GM23338 (cell line): ENCODE measurements around the gene AKIRIN2. TPM values are rescaled to one million over a fixed set of nuclear protein-coding genes. Genes with fewer than 3 reads are reported as not detected.

Source experiments
- ATAC-seq: fragments of 200-7000 bp; cut with Tn5 transposase; 3 replicates; pipeline ENCODE4 v1.9.1; 2020
- DNase-seq: peaks from one replicate; pipeline ENCODE4 v3.0.0-alpha.2; 2015; ENCODE audit warnings: low spot score
- H2AFZ ChIP-seq: fragments of 200-600 bp; sonication (generic); 2 replicates; pipeline ENCODE4 v1.8.0; 2016; ENCODE audit warnings: antibody characterized with exemption, mild to moderate bottlenecking, moderate library complexity
- H3F3A ChIP-seq: fragments of 200-600 bp; sonication (generic); replicated peaks from 2 replicates; pipeline ENCODE4 v1.8.0; 2017; ENCODE audit warnings: antibody characterized with exemption, mixed run types, low read depth
- H3K27ac ChIP-seq: fragments of 200-600 bp; sonication (generic); 2 replicates; pipeline ENCODE4 v1.6.1; 2016; ENCODE audit warnings: low read depth
- H3K27me3 ChIP-seq: fragments of 200-600 bp; sonication (generic); 2 replicates; pipeline ENCODE4 v1.8.0; 2016; ENCODE audit warnings: mild to moderate bottlenecking, mixed run types, moderate library complexity; ENCODE audit not compliant: insufficient read depth
- H3K36me3 ChIP-seq: fragments of 200-600 bp; sonication (generic); 2 replicates; pipeline ENCODE4 v1.8.0; 2016; ENCODE audit warnings: mild to moderate bottlenecking; ENCODE audit not compliant: insufficient read depth
- H3K4me1 ChIP-seq: fragments of 200-600 bp; sonication (generic); 2 replicates; pipeline ENCODE4 v1.8.0; 2016; ENCODE audit warnings: mild to moderate bottlenecking, moderate library complexity; ENCODE audit not compliant: insufficient read depth
- H3K4me2 ChIP-seq: fragments of 200-600 bp; sonication (generic); 2 replicates; pipeline ENCODE4 v1.7.1; 2017; ENCODE audit warnings: mixed run types
- H3K4me3 ChIP-seq: fragments of 200-600 bp; sonication (generic); 2 replicates; pipeline ENCODE4 v1.6.1; 2016; ENCODE audit warnings: mixed run types
- H3K79me2 ChIP-seq: fragments of 200-600 bp; sonication (generic); replicated peaks from 2 replicates; pipeline ENCODE4 v1.8.0; 2017; ENCODE audit warnings: mild to moderate bottlenecking; ENCODE audit not compliant: insufficient read depth
- H3K9me2 ChIP-seq: fragments of 200-600 bp; sonication (generic); 2 replicates; pipeline ENCODE4 v1.8.0; 2017; ENCODE audit not compliant: insufficient read depth
- H4K20me1 ChIP-seq: fragments of 200-600 bp; sonication (generic); replicated peaks from 2 replicates; pipeline ENCODE4 v1.8.0; 2017; ENCODE audit warnings: mild to moderate bottlenecking; ENCODE audit not compliant: insufficient read depth
- H3K27ac Mint-ChIP-seq: 2 replicates; pipeline ENCODE4 v1.8.0; 2020; ENCODE audit warnings: inconsistent platforms, mild to moderate bottlenecking, moderate library complexity, mixed read lengths
- H3K27me3 Mint-ChIP-seq: 3 replicates; pipeline ENCODE4 v1.8.0; 2022; ENCODE audit warnings: low read depth, mild to moderate bottlenecking, moderate library complexity, mixed read lengths, inconsistent platforms; ENCODE audit not compliant: insufficient read depth, poor library complexity
- H3K36me3 Mint-ChIP-seq: 3 replicates; pipeline ENCODE4 v1.8.0; 2021; ENCODE audit warnings: low read depth, mild to moderate bottlenecking, inconsistent platforms, moderate library complexity, mixed read lengths
- H3K4me1 Mint-ChIP-seq: 3 replicates; pipeline ENCODE4 v1.8.0; 2020; ENCODE audit warnings: mild to moderate bottlenecking, inconsistent platforms, mixed read lengths
- H3K4me3 Mint-ChIP-seq: 3 replicates; pipeline ENCODE4 v1.8.0; 2021; ENCODE audit warnings: moderate library complexity, mild to moderate bottlenecking, inconsistent platforms, mixed read lengths
- H3K9me3 Mint-ChIP-seq: 3 replicates; pipeline ENCODE4 v1.8.0; 2020; ENCODE audit warnings: moderate library complexity, mild to moderate bottlenecking, inconsistent platforms, mixed read lengths
- CREB1 ChIP-seq: fragments of 250-450 bp; sonication (Bioruptor Pico); IDR thresholded peaks from 2 replicates; pipeline ENCODE4 v1.5.0; 2020; ENCODE audit warnings: low read depth, mild to moderate bottlenecking, moderate library complexity
- CTCF ChIP-seq, 2 experiments: fragments of 200-600 bp in 1 of 2; sonication (generic) in 1 of 2; conservative IDR thresholded peaks; 2 replicates each; pipeline versions ENCODE4 v1.5.1 to v1.6.1; 2016 to 2017; ENCODE audit warnings: antibody characterized with exemption in 2 of 2, low read depth in 2 of 2, mild to moderate bottlenecking in 2 of 2, moderate library complexity in 1 of 2
- ETS1 ChIP-seq: IDR thresholded peaks from 2 replicates; pipeline ENCODE4 v1.6.1; 2016; ENCODE audit warnings: antibody characterized with exemption
- EZH2 ChIP-seq: fragments of 200-600 bp; sonication (generic); IDR thresholded peaks from one replicate; pipeline ENCODE4 v1.8.0; 2017; ENCODE audit warnings: antibody characterized with exemption, mild to moderate bottlenecking, low read depth; ENCODE audit not compliant: unreplicated experiment
- EZH2phosphoT487 ChIP-seq: fragments of 200-600 bp; sonication (generic); IDR thresholded peaks from one replicate; pipeline ENCODE4 v1.8.1; 2018; ENCODE audit warnings: antibody characterized with exemption; ENCODE audit not compliant: unreplicated experiment
- JUNB ChIP-seq: IDR thresholded peaks from one replicate; pipeline ENCODE4 v1.6.1; 2016; ENCODE audit warnings: antibody characterized with exemption; ENCODE audit not compliant: unreplicated experiment
- NANOG ChIP-seq: IDR thresholded peaks from 2 replicates; pipeline ENCODE4 v1.6.1; 2016; ENCODE audit warnings: antibody characterized with exemption, borderline replicate concordance
- POLR2AphosphoS5 ChIP-seq: IDR thresholded peaks from 2 replicates; pipeline ENCODE4 v1.6.1; 2016; ENCODE audit warnings: antibody characterized with exemption, low read depth
- REST ChIP-seq: IDR thresholded peaks from one replicate; pipeline ENCODE4 v1.6.1; 2018; ENCODE audit warnings: antibody characterized with exemption; ENCODE audit not compliant: unreplicated experiment
- STAT1 ChIP-seq: IDR thresholded peaks from one replicate; pipeline ENCODE4 v1.6.1; 2016; ENCODE audit warnings: antibody characterized with exemption; ENCODE audit not compliant: unreplicated experiment
- ZNF114 ChIP-seq: fragments of 250-450 bp; sonication (Bioruptor Pico); IDR thresholded peaks from 2 replicates; pipeline ENCODE4 v1.5.0; 2020; ENCODE audit warnings: mild to moderate bottlenecking, moderate library complexity
- ZNF331 ChIP-seq: fragments of 250-450 bp; sonication (Bioruptor Pico); IDR thresholded peaks from 2 replicates; pipeline ENCODE4 v1.5.0; 2020; ENCODE audit warnings: low read depth, mild to moderate bottlenecking, moderate library complexity
- ZNF462 ChIP-seq: fragments of 250-450 bp; sonication (Bioruptor Pico); IDR thresholded peaks from 2 replicates; pipeline ENCODE4 v1.5.0; 2020; ENCODE audit warnings: mild to moderate bottlenecking, moderate library complexity
- polyA plus RNA-seq: library from polyadenylated mRNA; unstranded; fragments of >200 nt; fragmentation: Nextera tagmentation; extraction: Ambion mirVana; gene quantifications from 2 replicates; pipeline ENCODE4 v1.2.1, GENCODE V29; 2016
- total RNA-seq: library from RNA; depleted of rRNA; stranded (reverse); fragments of >200 nt; shearing (Covaris generic); gene quantifications from 2 replicates; pipeline ENCODE4 v1.2.3, GENCODE V29; 2014

Gene AKIRIN2
- total and polyA plus RNA-seq, 2 experiments from 2014 or later: 62.1 to 98.1 TPM

GRCh38 chr6:87645080-87645479 is 57.0 kb downstream of the AKIRIN2 start:
- Mint-ChIP-seq H3K4me1 (peaks cover 4% of the 10 kb centered on the region), H3K36me3 (peaks cover 20% of the 10 kb centered on the region; the same call in 2 of the 3 replicates), H3K27me3 (peaks cover 4% of the 10 kb centered on the region), H3K27ac (no peak overlapping the region; the same call in 1 of the 2 replicates), H3K4me3 (no peak overlapping the region), H3K9me3 (no peaks in the 10 kb centered on the region)
- TF ChIP-seq ETS1 (no peak), CTCF (conservative IDR thresholded peaks at IDR 0.05; ENCODE audit: low read depth in 2 of 2) (no peak), ZNF114 (CRISPR knock-in tag) (no peak), EZH2 (no peak), ZNF462 (CRISPR knock-in tag) (no peak), REST (no peak), ZNF331 (CRISPR knock-in tag) (no peak), STAT1 (no peak), POLR2AphosphoS5 (no peak), NANOG (no peak), EZH2phosphoT487 (no peak), CREB1 (CRISPR knock-in tag) (no peak), JUNB (no peak)
- no peaks in the 10 kb centered on the region for H3F3A ChIP-seq
- no peaks in the 10 kb centered on the region for H4K20me1 ChIP-seq
- no peak for DNase-seq
- no peaks in the 10 kb centered on the region for H3K36me3 ChIP-seq
- peaks cover 6% of the 10 kb centered on the region; the same call in 1 of the 2 replicates for H3K4me1 ChIP-seq
- no peak for ATAC-seq
- no peaks in the 10 kb centered on the region for H3K9me2 ChIP-seq
- no peak overlapping the region for H3K4me3 ChIP-seq
- no peak overlapping the region for H3K4me2 ChIP-seq
- no peaks in the 10 kb centered on the region for H3K79me2 ChIP-seq
- no peaks in the 10 kb centered on the region for H3K27me3 ChIP-seq
- no peak overlapping the region for H2AFZ ChIP-seq
- H3K27ac ChIP-seq: no peak overlapping the region
